Stomach (tissue), 4 donors: ENCODE data around the gene OAS3.

Source experiments
- POLR2A ChIP-seq, 4 donors: fragments of 450-650 bp; IDR thresholded peaks; one replicate each; pipeline ENCODE4 v1.6.1; 2016; ENCODE audit warnings: antibody characterized with exemption in 4 of 4, control low read depth in 2 of 4, mild to moderate bottlenecking in 1 of 4, moderate library complexity in 1 of 4
- POLR2AphosphoS5 ChIP-seq, 3 donors: sonication (generic); formaldehyde crosslinking; IDR thresholded peaks; one replicate each; pipeline ENCODE4 v1.6.1; 2016; ENCODE audit warnings: antibody characterized with exemption in 3 of 3
- TF ChIP-seq, protein P1 (sequence below), 7 experiments: fragments of 450-650 bp in 4 of 7; fragments of 200-600 bp in 3 of 7; sonication (generic) in 3 of 7; IDR thresholded peaks; one replicate each; pipeline ENCODE4 v1.5.1; 2016 to 2019; ENCODE audit warnings: antibody characterized with exemption in 7 of 7, control low read depth in 2 of 7, mild to moderate bottlenecking in 1 of 7

DNA sequence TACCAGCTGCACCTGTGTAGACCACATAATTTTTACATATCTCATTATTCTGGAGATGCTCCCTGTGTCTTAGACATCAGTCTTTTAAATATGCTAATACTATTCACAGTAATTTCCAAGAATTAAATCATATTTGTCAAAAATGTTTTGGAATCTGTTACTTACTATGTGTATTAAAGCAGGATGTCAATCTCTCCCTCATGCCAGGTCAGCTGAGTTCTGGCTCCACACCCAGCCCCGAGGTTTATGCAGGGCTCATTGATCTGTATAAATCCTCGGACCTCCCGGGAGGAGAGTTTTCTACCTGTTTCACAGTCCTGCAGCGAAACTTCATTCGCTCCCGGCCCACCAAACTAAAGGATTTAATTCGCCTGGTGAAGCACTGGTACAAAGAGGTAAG lies 67.9 kb downstream of the OAS3 start:
- TF ChIP-seq POLR2AphosphoS5 (IDR thresholded peaks at IDR 0.05) (no peak), POLR2A (IDR thresholded peaks at IDR 0.05) (no peak)
- TF ChIP-seq, protein P1, sequence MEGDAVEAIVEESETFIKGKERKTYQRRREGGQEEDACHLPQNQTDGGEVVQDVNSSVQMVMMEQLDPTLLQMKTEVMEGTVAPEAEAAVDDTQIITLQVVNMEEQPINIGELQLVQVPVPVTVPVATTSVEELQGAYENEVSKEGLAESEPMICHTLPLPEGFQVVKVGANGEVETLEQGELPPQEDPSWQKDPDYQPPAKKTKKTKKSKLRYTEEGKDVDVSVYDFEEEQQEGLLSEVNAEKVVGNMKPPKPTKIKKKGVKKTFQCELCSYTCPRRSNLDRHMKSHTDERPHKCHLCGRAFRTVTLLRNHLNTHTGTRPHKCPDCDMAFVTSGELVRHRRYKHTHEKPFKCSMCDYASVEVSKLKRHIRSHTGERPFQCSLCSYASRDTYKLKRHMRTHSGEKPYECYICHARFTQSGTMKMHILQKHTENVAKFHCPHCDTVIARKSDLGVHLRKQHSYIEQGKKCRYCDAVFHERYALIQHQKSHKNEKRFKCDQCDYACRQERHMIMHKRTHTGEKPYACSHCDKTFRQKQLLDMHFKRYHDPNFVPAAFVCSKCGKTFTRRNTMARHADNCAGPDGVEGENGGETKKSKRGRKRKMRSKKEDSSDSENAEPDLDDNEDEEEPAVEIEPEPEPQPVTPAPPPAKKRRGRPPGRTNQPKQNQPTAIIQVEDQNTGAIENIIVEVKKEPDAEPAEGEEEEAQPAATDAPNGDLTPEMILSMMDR (IDR thresholded peaks at IDR 0.05), result no peak
